ENCODE measurements around the gene AVP.
"Not testable (repeated sequence)": the region's sequence is repeated elsewhere in the genome, so short reads cannot be mapped to it uniquely, and the experiment has no call there.

AVP gene, protein sequence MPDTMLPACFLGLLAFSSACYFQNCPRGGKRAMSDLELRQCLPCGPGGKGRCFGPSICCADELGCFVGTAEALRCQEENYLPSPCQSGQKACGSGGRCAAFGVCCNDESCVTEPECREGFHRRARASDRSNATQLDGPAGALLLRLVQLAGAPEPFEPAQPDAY

GRCh38 chr20:3084283-3084985 lies at the start of gene AVP:
Gene AVP, minus strand, starts transcription at chr20:3084724. Its CDS starts 50 bp downstream, at chr20:3084674.
- no peak for DNase-seq (ENCODE audit: low spot score)

DNA sequence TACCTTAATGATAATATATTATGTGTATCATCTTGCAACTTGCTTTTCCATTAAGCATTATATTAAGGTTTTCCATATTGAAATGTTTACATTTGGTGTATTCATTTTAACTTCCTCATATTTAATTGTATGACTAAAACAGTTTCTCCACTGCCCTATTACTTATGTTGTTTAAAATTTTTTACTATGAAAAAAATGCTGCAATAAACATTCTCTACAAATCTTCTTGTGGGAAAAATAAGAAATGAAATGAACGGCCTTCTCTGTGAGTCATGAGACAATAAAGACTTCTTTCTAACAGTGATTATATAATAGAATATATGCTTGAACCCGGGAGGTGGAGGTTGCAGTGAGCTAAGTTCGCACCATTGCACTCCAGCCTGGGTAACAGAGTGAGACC lies 49.6 kb upstream of the AVP start:
- no peak for DNase-seq (ENCODE audit: low spot score)

- DNase-seq (ENCODE audit: low spot score): no peak
These were observed 48.6 kb upstream of the AVP start for GRCh38 chr20:3133155-3133554.

- no peak for DNase-seq (ENCODE audit: low spot score)
These were observed 45.6 kb upstream of the AVP start for GRCh38 chr20:3130051-3130600.

- no peak for DNase-seq (ENCODE audit: low spot score)
These were observed 44.6 kb upstream of the AVP start for GRCh38 chr20:3129094-3129493.

DNA sequence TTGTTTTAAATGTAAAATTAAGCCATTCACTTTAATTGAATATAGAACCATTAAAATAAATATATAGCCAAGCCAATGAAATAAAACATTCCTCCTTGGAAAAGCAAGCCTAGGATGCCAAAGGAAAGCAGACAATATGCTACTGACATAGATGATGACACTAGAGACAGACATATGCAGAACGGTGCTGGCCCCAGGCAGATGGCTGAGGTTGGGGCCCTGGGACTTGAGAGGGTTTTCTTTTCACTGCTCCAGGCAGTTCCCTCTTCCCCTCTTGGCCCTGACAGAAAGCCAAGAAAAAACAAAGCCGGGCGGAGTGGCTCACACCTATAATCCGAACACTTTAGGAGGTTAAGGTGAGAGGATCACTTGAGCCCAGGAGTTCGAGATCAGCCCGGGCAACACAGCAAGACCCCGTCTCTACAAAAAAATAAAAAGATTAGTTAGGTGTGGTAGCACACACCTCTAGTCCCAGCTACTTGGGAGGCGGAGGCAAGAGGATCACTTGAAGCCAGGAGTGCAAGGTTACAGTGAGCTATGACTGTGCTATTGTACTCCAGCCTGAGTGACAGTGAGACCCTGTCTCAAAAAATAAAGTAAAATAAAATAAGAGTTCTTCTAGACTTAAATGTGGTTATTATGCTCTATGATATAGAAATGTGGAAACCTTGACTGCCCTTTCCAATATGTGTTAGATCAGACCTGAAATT lies 43.9 kb upstream of the AVP start:
- DNase-seq (ENCODE audit: low spot score): no peak

DNA sequence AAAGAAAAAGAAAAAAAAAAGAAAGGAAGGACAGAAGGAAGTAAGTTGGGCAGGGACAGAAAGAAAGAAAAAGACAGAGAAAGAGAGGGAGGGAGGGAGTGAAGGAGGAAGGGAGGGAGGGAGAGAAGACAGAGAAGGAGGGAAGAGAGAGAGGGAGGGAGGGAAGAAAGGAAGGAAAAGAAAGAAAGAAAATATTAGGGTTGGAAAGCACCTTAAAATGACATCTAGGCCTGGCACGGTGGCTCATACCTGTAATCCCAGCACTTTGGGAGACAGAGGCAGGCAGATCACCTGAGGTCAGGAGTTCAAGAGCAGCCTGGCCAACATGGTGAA lies 42.0 kb upstream of the AVP start:
- no peak for DNase-seq (ENCODE audit: low spot score)

DNA sequence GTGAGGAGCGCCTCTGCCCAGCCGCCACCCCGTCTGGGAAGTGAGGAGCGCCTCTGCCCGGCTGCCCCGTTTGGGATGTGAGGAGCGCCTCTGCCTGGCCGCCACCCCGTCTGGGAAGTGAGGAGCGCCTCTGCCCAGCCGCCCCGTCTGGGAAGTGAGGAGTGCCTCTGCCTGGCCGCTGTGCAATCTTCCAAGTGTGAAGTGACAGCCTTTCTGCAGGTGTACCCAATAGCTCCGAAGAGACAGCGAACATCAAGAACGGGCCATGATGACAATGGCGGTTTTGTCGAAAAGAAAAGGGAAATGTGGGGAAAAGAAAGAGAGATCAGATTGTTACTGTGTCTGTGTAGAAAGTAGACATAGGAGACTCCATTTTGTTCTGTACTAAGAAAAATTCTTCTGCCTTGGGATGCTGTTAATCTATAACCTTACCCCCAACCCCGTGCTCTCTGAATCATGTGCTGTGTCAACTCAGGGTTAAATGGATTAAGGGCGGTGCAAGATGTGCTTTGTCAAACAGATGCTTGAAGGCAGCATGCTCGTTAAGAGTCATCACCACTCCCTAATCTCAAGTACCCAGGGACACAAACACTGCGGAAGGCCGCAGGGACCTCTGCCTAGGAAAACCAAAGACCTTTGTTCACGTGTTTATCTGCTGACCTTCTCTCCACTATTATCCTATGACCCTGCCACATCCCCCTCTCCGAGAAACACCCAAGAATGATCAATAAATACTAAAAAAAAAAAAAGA lies 41.4 kb upstream of the AVP start:
- not testable (repeated sequence) for DNase-seq (ENCODE audit: low spot score)

- not testable (repeated sequence) for DNase-seq (ENCODE audit: low spot score)
These were observed 40.4 kb upstream of the AVP start for GRCh38 chr20:3124773-3125560.

DNA sequence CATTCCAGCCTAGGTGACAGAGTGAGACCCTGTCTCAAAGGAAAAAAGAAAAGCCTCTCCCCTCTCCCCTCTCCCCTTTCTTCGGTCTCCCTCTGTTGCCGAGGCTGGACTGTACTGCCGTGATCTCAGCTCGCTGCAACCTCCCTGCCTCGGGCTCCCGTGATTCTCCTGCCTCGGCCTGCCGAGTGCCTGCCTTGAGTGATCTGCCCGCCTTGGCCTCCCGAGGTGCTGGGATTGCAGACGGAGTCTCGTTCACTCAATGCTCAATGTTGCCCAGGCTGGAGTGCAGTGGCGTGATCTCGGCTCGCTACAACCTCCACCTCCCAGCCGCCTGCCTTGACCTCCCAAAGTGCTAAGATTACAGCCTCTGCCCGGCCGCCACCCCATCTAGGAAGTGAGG lies 39.6 kb upstream of the AVP start:
- DNase-seq (ENCODE audit: low spot score): not testable (repeated sequence)

- no peak for DNase-seq (ENCODE audit: low spot score)
These were observed 39.0 kb upstream of the AVP start for GRCh38 chr20:3123542-3123941.

GRCh38 chr20:3121955-3122610 lies 37.6 kb upstream of the AVP start:
- no peak for DNase-seq (ENCODE audit: low spot score)

GRCh38 chr20:3121271-3121911 lies 36.9 kb upstream of the AVP start:
- no peak for DNase-seq (ENCODE audit: low spot score)

GRCh38 chr20:3119044-3119443 lies 34.5 kb upstream of the AVP start:
- DNase-seq (ENCODE audit: low spot score): no peak

GRCh38 chr20:3117839-3118379 lies 33.4 kb upstream of the AVP start:
- DNase-seq (ENCODE audit: low spot score): not testable (repeated sequence)

DNA sequence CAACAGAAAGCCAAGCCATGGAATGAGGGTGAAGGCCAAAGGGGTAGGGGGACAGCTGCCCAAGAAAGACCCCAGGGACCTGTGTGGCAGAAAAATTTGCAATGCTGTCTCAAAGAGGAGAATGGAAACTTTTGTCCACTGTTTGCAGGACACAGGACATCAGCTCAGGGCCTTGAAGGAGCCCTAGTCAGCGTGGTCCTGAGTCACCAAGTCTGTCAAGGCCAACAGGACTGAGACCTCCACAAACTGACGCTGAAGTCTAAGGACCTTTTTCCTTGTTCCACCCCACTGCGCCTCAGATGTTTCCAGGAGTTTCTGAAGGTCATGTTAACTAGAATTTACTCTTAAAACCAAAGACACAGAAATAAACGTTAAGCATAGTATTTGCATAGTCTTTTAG lies 31.8 kb upstream of the AVP start:
- no peak for DNase-seq (ENCODE audit: low spot score)

DNA sequence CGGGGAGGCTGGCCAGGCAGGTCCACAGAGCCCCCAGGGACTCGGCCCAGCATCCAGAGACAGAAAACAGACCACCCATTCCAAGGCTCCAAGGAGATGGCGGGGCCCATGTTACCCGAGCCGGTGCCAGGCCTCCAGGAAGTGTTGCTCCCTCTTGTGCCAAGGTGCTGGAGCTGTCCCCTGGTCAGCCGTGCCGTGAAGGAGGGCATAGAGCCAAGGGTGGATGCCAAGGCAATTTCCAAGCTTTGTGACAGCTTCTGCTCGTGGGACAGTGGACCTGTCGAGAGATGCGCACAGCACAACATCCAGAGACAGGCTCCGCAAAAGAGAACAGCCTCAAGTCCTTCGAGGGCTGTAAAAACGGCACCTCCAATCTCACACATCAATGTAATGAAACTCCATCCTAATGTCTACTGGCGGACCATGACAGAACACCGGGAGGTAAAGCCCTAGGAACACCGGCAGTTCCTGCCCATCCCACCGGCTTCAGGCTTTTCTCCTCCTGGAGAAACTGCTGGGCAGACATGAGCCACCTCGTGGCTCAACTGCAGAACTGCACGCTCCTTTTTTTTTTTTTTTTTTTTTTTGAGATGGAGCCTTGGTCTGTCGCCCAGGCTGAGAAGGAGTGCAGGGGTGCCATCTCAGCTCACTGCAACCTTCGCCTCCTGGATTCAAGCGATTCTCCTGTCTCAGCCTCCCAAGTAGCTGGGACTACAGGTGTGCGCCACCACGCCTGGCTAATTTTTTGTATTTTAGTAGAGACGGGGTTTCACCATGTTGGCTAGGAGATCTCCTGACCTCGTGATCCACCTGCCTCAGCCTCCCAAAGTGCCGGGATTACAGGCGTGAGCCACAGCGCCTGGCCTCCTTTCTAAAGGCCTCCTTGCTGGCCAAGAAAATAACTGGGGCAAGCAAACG lies 30.9 kb upstream of the AVP start:
- DNase-seq (ENCODE audit: low spot score): peak; percentile 79

GRCh38 chr20:3111995-3112394 lies 27.5 kb upstream of the AVP start:
- DNase-seq (ENCODE audit: low spot score): no peak

DNA sequence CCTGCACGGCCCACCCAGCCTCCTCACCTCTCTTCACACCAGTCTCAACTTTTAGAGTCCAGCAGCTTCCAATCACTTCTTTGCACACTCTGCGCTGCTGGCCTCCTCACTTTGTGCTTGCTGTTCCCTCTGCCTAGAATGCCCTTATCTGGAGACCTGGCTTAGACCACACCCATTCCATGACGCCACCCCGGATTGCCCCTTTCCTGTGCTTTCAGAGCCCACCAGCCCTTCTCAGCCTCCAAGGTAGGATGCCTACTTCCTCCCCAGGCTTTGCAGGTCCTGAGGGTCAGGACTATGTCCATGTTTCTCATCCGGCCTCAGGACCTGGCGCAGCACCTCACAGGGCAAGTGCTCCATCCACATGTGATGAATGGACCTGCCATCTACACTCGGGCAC lies 27.0 kb upstream of the AVP start:
- DNase-seq (ENCODE audit: low spot score): no peak

All from germinal center (tissue), 1 donor.